Spleen (tissue), 7 donors: ENCODE results near the gene MCRS1.

ENCODE experiments used
- CTCF ChIP-seq, 11 experiments: fragments of 200-600 bp in 7 of 11; fragments of 450-650 bp in 4 of 11; sonication (generic) in 4 of 11; IDR thresholded peaks in 8 of 11; conservative IDR thresholded peaks in 3 of 11; 1 replicate in 7 of 11; 2 replicates in 4 of 11; pipeline versions ENCODE4 v1.4.0 to v1.8.0; 2016 to 2021; ENCODE audit warnings: antibody characterized with exemption in 11 of 11, inconsistent platforms in 4 of 11, mild to moderate bottlenecking in 1 of 11
- POLR2A ChIP-seq, 3 donors: fragments of 450-650 bp; IDR thresholded peaks; one replicate each; pipeline ENCODE4 v1.5.1; 2017; ENCODE audit warnings: antibody characterized with exemption in 3 of 3, mild to moderate bottlenecking in 1 of 3
- POLR2AphosphoS5 ChIP-seq, 3 donors: sonication (generic); formaldehyde crosslinking; IDR thresholded peaks; one replicate each; pipeline ENCODE4 v1.5.1; 2017; ENCODE audit warnings: antibody characterized with exemption in 3 of 3
- donor health status: DM: no; HTN: no; CAD: no; lungs with moderate emphysema.
- donor health status: DM: no; HTN: no; CAD: no.
- donor health status: DM: no; HTN: no; CAD: no.

GRCh38 chr12:49578471-49579112 lies 10.7 kb upstream of the MCRS1 start:
- no peak for TF ChIP-seq CTCF (IDR thresholded peaks at IDR 0.05 in 8 of 11, conservative IDR thresholded peaks at IDR 0.05 in 3 of 11)
- no peak for TF ChIP-seq POLR2AphosphoS5 (IDR thresholded peaks at IDR 0.05)
- no peak for TF ChIP-seq POLR2A (IDR thresholded peaks at IDR 0.05)
